LHCN-M2 (cell line): ENCODE results near the gene SEMA4A. TPM values are rescaled to one million over a fixed set of nuclear protein-coding genes. Genes with fewer than 3 reads are reported as not detected.

Experiments used
- total RNA-seq: library from RNA; depleted of rRNA; stranded (reverse); fragments of >200 nt; gene quantifications from 2 replicates; pipeline ENCODE4 v1.2.3, GENCODE V29; 2014; rRNA removed

The SEMA4A gene
- total RNA-seq, 1 experiment from 2014 or later: 0.40 TPM

Other genes with a start within 250 kb of the SEMA4A start
- gene RIT1, start 242.2 kb upstream of the SEMA4A start, total RNA-seq: 23.1 and 32.9 TPM in 2 replicates
- gene KHDC4, start 219.2 kb upstream of the SEMA4A start, total RNA-seq: 29.6 and 30.3 TPM in 2 replicates
- not detected in 2 replicates for gene RXFP4, start 211.9 kb upstream of the SEMA4A start, total RNA-seq
- gene ARHGEF2, start 175.0 kb upstream of the SEMA4A start, total RNA-seq: 228 and 262 TPM in 2 replicates
- gene SSR2, start 132.6 kb upstream of the SEMA4A start, total RNA-seq: 229 and 351 TPM in 2 replicates
- gene UBQLN4, start 99.8 kb upstream of the SEMA4A start, total RNA-seq: 34.1 and 37.7 TPM in 2 replicates
- 67.3 and 70.9 TPM in 2 replicates for gene LAMTOR2, start 98.8 kb upstream of the SEMA4A start, total RNA-seq
- not detected in 2 replicates for gene RAB25, start 92.4 kb upstream of the SEMA4A start, total RNA-seq
- 4.9 and 5.8 TPM in 2 replicates for gene MEX3A, start 71.1 kb upstream of the SEMA4A start, total RNA-seq
- gene LMNA, start 38.9 kb upstream of the SEMA4A start, total RNA-seq: 1,371 and 1,475 TPM in 2 replicates
- gene SLC25A44, start 40.5 kb downstream of the SEMA4A start, total RNA-seq: 11.2 and 15.6 TPM in 2 replicates
- gene PMF1, start 59.4 kb downstream of the SEMA4A start, total RNA-seq: 67.2 and 70.1 TPM in 2 replicates
- gene BGLAP, start 88.6 kb downstream of the SEMA4A start, total RNA-seq: 2.0 and 4.3 TPM in 2 replicates
- gene PAQR6, start 94.5 kb downstream of the SEMA4A start, total RNA-seq: 0.83 and 1.8 TPM in 2 replicates
- 66.1 and 74.9 TPM in 2 replicates for gene SMG5, start 129.2 kb downstream of the SEMA4A start, total RNA-seq
- gene TMEM79, start 130.7 kb downstream of the SEMA4A start, total RNA-seq: 2.9 and 3.2 TPM in 2 replicates
- gene GLMP, start 142.1 kb downstream of the SEMA4A start, total RNA-seq: 42.2 and 45.6 TPM in 2 replicates
- not detected in 2 replicates for gene VHLL, start 145.7 kb downstream of the SEMA4A start, total RNA-seq
- gene CCT3, start 184.7 kb downstream of the SEMA4A start, total RNA-seq: 341 and 346 TPM in 2 replicates
- not detected in 2 replicates for gene TSACC, start 184.9 kb downstream of the SEMA4A start, total RNA-seq
- gene RHBG, start 215.6 kb downstream of the SEMA4A start, total RNA-seq: not detected in 2 replicates